K562 treated with DMSO at 1 percent for 4 hours (cell line): Measurements from ENCODE around the gene NAP1L1. TPM values are rescaled to one million over a fixed set of nuclear protein-coding genes. Genes with fewer than 3 reads are reported as not detected.

Source experiments
- total RNA-seq: library from RNA; unstranded; fragments of 300-600 nt; gene quantifications from 2 replicates; pipeline ENCODE4 v1.2.3, GENCODE V29; 2022; ENCODE audit not compliant: insufficient read depth

NAP1L1 gene
- total RNA-seq: 453 and 497 TPM in 2 replicates

GRCh38 chr12:76083904-76084862, at the start of gene NAP1L1:
Gene NAP1L1, minus strand, starts transcription at chr12:76084685. Its CDS starts 10,466 bp downstream, at chr12:76074219.

GRCh38 chr12:76031414-76032042, 53.0 kb downstream of the NAP1L1 start, which contains the start of gene PHLDA1:
Gene PHLDA1, minus strand, starts transcription at chr12:76031776.

Other genes with a start within 250 kb of the NAP1L1 start
- 0.48 and 1.2 TPM in 2 replicates for gene PHLDA1, start 52.9 kb downstream of the NAP1L1 start, total RNA-seq